ENCODE results near the gene CBLN1.

DNA sequence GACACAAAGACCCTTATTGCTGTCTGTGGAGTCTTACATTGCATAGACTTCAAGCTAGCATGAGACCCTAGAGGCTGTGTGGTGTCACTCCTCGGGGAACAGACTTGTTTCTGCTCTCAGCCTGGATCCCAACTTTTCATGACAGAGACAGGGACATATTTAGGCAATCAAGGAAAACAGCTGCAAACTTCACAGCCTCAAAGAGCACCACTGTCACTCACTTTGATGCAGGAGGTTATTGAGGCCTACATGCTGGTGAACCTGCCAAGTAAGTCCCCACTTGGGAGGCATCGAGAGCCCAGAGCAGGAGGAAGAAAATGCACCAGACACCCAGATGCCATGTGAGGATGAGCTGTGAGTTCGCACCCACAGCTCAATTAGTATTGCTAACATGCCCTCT lies 10.3 kb downstream of the CBLN1 start:
- TF ChIP-seq, protein P1, sequence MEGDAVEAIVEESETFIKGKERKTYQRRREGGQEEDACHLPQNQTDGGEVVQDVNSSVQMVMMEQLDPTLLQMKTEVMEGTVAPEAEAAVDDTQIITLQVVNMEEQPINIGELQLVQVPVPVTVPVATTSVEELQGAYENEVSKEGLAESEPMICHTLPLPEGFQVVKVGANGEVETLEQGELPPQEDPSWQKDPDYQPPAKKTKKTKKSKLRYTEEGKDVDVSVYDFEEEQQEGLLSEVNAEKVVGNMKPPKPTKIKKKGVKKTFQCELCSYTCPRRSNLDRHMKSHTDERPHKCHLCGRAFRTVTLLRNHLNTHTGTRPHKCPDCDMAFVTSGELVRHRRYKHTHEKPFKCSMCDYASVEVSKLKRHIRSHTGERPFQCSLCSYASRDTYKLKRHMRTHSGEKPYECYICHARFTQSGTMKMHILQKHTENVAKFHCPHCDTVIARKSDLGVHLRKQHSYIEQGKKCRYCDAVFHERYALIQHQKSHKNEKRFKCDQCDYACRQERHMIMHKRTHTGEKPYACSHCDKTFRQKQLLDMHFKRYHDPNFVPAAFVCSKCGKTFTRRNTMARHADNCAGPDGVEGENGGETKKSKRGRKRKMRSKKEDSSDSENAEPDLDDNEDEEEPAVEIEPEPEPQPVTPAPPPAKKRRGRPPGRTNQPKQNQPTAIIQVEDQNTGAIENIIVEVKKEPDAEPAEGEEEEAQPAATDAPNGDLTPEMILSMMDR (IDR thresholded peaks at IDR 0.05; ENCODE audit: low read depth, low read length, missing input control) = no peak
- TF ChIP-seq YY1 (IDR thresholded peaks at IDR 0.05) (no peak), JUND (IDR thresholded peaks at IDR 0.05) (no peak), RAD21 (IDR thresholded peaks at IDR 0.05) (no peak)

All from liver (tissue), 3 donors.